H1 (cell line): ENCODE data around the gene CHRD. TPM values are rescaled to one million over a fixed set of nuclear protein-coding genes. Genes with fewer than 3 reads are reported as not detected.
A peak's percentile ranks its signal among the peaks of the same experiment; 100 is the strongest.
"Not testable (repeated sequence)": the region's sequence is repeated elsewhere in the genome, so short reads cannot be mapped to it uniquely, and the experiment has no call there.

Experiments
- CTCF ChIA-PET: fragments of 300-600 bp; sonication (Branson Sonifier 250); formaldehyde crosslinking; loops from one replicate; lab custom pipeline; 2021; ENCODE audit not compliant: partially characterized antibody; lab: Charles Lee
- POLR2A ChIA-PET: fragments of 300-600 bp; sonication (Branson Sonifier 250); formaldehyde crosslinking; loops from one replicate; lab custom pipeline; 2021; ENCODE audit warnings: inconsistent platforms; ENCODE audit not compliant: partially characterized antibody; lab: Charles Lee
- DNase-seq, 2 experiments: peaks; one replicate each; pipeline versions ENCODE4 v3.0.0 to v3.0.0-alpha.2; 2010 to 2022; ENCODE audit warnings: low spot score in 2 of 2, low read depth in 1 of 2, mixed read lengths in 1 of 2
- FAIRE-seq: peaks from 2 replicates; lab custom pipeline; 2011; peaks lifted over from hg19 to GRCh38; lab: Jason Lieb, UNC
- H2AFZ ChIP-seq: 2 replicates; pipeline ENCODE4 v1.8.1; 2012; ENCODE audit warnings: low read length, inconsistent platforms
- H2AK5ac ChIP-seq: 2 replicates; pipeline ENCODE4 v1.6.1; 2013; ENCODE audit warnings: low read depth, low read length
- H2BK120ac ChIP-seq: replicated peaks from 2 replicates; pipeline ENCODE3; 2013; ENCODE audit warnings: low read depth, low read length, inconsistent platforms
- H2BK12ac ChIP-seq: 2 replicates; pipeline ENCODE4 v1.6.1; 2013; ENCODE audit warnings: low read depth, low read length
- H2BK15ac ChIP-seq: 2 replicates; pipeline ENCODE4 v1.6.1; 2013; ENCODE audit warnings: low read length
- H2BK20ac ChIP-seq: 2 replicates; pipeline ENCODE4 v1.6.1; 2013; ENCODE audit warnings: low read length
- H2BK5ac ChIP-seq: 2 replicates; pipeline ENCODE4 v1.6.1; 2013; ENCODE audit warnings: low read depth, low read length
- H3K14ac ChIP-seq: 2 replicates; pipeline ENCODE4 v1.6.1; 2013; ENCODE audit warnings: inconsistent platforms; ENCODE audit not compliant: insufficient read length
- H3K18ac ChIP-seq: 2 replicates; pipeline ENCODE4 v1.6.1; 2013; ENCODE audit warnings: low read length; ENCODE audit errors: extremely low read depth
- H3K23ac ChIP-seq: 2 replicates; pipeline ENCODE4 v1.6.1; 2013; ENCODE audit warnings: inconsistent platforms; ENCODE audit not compliant: insufficient read length
- H3K23me2 ChIP-seq: 2 replicates; pipeline ENCODE4 v1.6.1; 2013; ENCODE audit warnings: low read depth, low read length
- H3K27ac ChIP-seq: 2 replicates; pipeline ENCODE4 v1.6.1; 2011; ENCODE audit warnings: low read depth, low read length, inconsistent platforms
- H3K27me3 ChIP-seq, 4 experiments: replicated peaks in 1 of 4; 1 replicate in 1 of 4; 2 replicates in 3 of 4; pipeline versions ENCODE4 v1.6.1 to v1.8.1; 2011 to 2013; ENCODE audit warnings: low read length in 3 of 4, mild to moderate bottlenecking in 3 of 4, inconsistent platforms in 2 of 4, mixed read lengths in 2 of 4, moderate library complexity in 1 of 4; ENCODE audit not compliant: control insufficient read depth in 3 of 4, insufficient read depth in 3 of 4; ENCODE audit errors: extremely low read depth in 1 of 4
- H3K36me3 ChIP-seq, 4 experiments: 2 replicates each; pipeline versions ENCODE4 v1.6.1 to v1.8.1; 2011 to 2013; ENCODE audit warnings: mild to moderate bottlenecking in 4 of 4, low read length in 3 of 4, moderate library complexity in 2 of 4, control low read depth in 1 of 4, inconsistent platforms in 1 of 4; ENCODE audit not compliant: insufficient read depth in 4 of 4, control insufficient read depth in 2 of 4
- H3K4ac ChIP-seq: replicated peaks from 2 replicates; pipeline ENCODE3; 2013; ENCODE audit warnings: low read length, low read depth, mixed read lengths, inconsistent platforms; ENCODE audit not compliant: insufficient read length
- H3K4me1 ChIP-seq, 4 experiments: replicated peaks in 1 of 4; 1 replicate in 1 of 4; 2 replicates in 3 of 4; pipeline versions ENCODE4 v1.6.1 to v1.8.1; 2011 to 2013; ENCODE audit warnings: low read length in 3 of 4, inconsistent platforms in 2 of 4, mixed read lengths in 1 of 4; ENCODE audit not compliant: insufficient read depth in 4 of 4, control insufficient read depth in 3 of 4
- H3K4me2 ChIP-seq, 2 experiments: 2 replicates each; pipeline versions ENCODE4 v1.6.1 to v1.8.1; 2011 to 2013; ENCODE audit warnings: low read depth in 2 of 2, low read length in 2 of 2, control low read depth in 1 of 2, inconsistent platforms in 1 of 2, mild to moderate bottlenecking in 1 of 2; ENCODE audit not compliant: insufficient read depth in 1 of 2
- H3K4me3 ChIP-seq, 4 experiments: fragments of 200-600, 300-600 bp in 1 of 4; sonication (generic), shearing (Covaris generic), sonication (Bioruptor Twin) in 1 of 4; 2 replicates each; pipeline versions ENCODE4 v1.5.1 to v1.8.1; 2011 to 2016; ENCODE audit warnings: low read length in 4 of 4, low read depth in 3 of 4, control low read depth in 2 of 4, inconsistent platforms in 2 of 4, mild to moderate bottlenecking in 2 of 4, mixed read lengths in 1 of 4, moderate library complexity in 1 of 4; ENCODE audit not compliant: insufficient read depth in 2 of 4; ENCODE audit errors: extremely low read depth in 1 of 4
- H3K56ac ChIP-seq: replicated peaks from 2 replicates; pipeline ENCODE3; 2013; ENCODE audit warnings: low read depth, mild to moderate bottlenecking, mixed read lengths, low read length, inconsistent platforms; ENCODE audit not compliant: insufficient read length
- H3K79me1 ChIP-seq: 2 replicates; pipeline ENCODE4 v1.6.1; 2013; ENCODE audit warnings: low read depth, low read length, control low read depth
- H3K79me2 ChIP-seq, 2 experiments: 2 replicates each; pipeline versions ENCODE4 v1.6.1 to v1.8.1; 2012 to 2013; ENCODE audit warnings: low read length in 2 of 2, mild to moderate bottlenecking in 2 of 2, inconsistent platforms in 1 of 2; ENCODE audit not compliant: insufficient read depth in 2 of 2, control insufficient read depth in 1 of 2
- H3K9ac ChIP-seq, 4 experiments: replicated peaks in 1 of 4; 1 replicate in 1 of 4; 2 replicates in 3 of 4; pipeline versions ENCODE4 v1.6.1 to v1.8.1; 2011 to 2013; ENCODE audit warnings: low read depth in 3 of 4, low read length in 3 of 4, control low read depth in 2 of 4, mild to moderate bottlenecking in 2 of 4, moderate library complexity in 2 of 4, inconsistent platforms in 1 of 4; ENCODE audit errors: extremely low read depth in 1 of 4
- H3K9me3 ChIP-seq, 2 experiments: 2 replicates each; pipeline versions ENCODE4 v1.6.1 to v1.8.1; 2012 to 2013; ENCODE audit warnings: mild to moderate bottlenecking in 2 of 2, moderate library complexity in 2 of 2, control low read depth in 1 of 2, inconsistent platforms in 1 of 2, low read depth in 1 of 2, low read length in 1 of 2, mixed read lengths in 1 of 2; ENCODE audit not compliant: insufficient read depth in 2 of 2
- H4K20me1 ChIP-seq, 2 experiments: replicated peaks in 1 of 2; 2 replicates each; pipeline versions ENCODE3 to v1.8.1; 2011 to 2013; ENCODE audit warnings: inconsistent platforms in 2 of 2, low read length in 2 of 2, mild to moderate bottlenecking in 1 of 2; ENCODE audit not compliant: insufficient read depth in 2 of 2, control insufficient read depth in 1 of 2
- H4K5ac ChIP-seq: 2 replicates; pipeline ENCODE4 v1.6.1; 2013; ENCODE audit warnings: low read length, low read depth, mixed read lengths, inconsistent platforms; ENCODE audit not compliant: insufficient read length
- H4K8ac ChIP-seq: 2 replicates; pipeline ENCODE4 v1.8.0; 2013; ENCODE audit warnings: mild to moderate bottlenecking, moderate library complexity, low read length, inconsistent platforms; ENCODE audit not compliant: insufficient read depth; ENCODE audit errors: extremely low read depth
- H4K91ac ChIP-seq: replicated peaks from 2 replicates; pipeline ENCODE3; 2013; ENCODE audit warnings: low read length, mixed read lengths, inconsistent platforms; ENCODE audit not compliant: insufficient read length
- WGBS, 2 experiments: shearing (Covaris generic) in 1 of 2; methylation state at CpG; one replicate each; pipeline versions ENCODE4 v1.1.6 to v1.1.7; 2013 to 2015; ENCODE audit warnings: low lambda C conversion rate in 2 of 2, mixed read lengths in 2 of 2, inconsistent platforms in 1 of 2, low coverage in 1 of 2, missing lambda C conversion rate in 1 of 2; ENCODE audit not compliant: insufficient replicate concordance in 2 of 2, insufficient coverage in 1 of 2, insufficient read length in 1 of 2; ENCODE audit errors: extremely low coverage in 1 of 2, missing lambda C conversion rate in 1 of 2; 5-methylcytosine and 5-hydroxymethylcytosine counted together
- polyA plus RNA-seq, 7 experiments: library from polyadenylated mRNA; depleted of rRNA in 3 of 7; stranded (reverse) in 5 of 7; unstranded in 2 of 7; fragments of >200 nt in 5 of 7; fragments of 200-250 nt in 2 of 7; gene quantifications; 1 replicate in 5 of 7; 2 replicates in 1 of 7; 4 replicates in 1 of 7; pipeline versions ENCODE4 v1.2.1 to v1.2.3, GENCODE V29; 2011 to 2013; ENCODE audit warnings: missing spikeins in 2 of 7, mixed read lengths in 2 of 7
- total RNA-seq: library from RNA; stranded (reverse); fragmentation: NEBNext Ultra II Directional; extraction: Animal tissue kit (Norgen Biotek cat#: 25700); gene quantifications from 2 replicates; pipeline ENCODE4 v1.2.1, GENCODE V29; 2021

The CHRD gene
- total and polyA plus RNA-seq, 2 of the 8 experiments (the other 6 are each of a cell fraction or from before 2014, with no cell fraction given) = 0.62 to 0.86 TPM

- not testable (repeated sequence) for DNase-seq, H3K27ac ChIP-seq, H2BK5ac ChIP-seq, FAIRE-seq, H4K5ac ChIP-seq, H3K4me3 ChIP-seq, H3K23ac ChIP-seq, H3K56ac ChIP-seq, H2BK120ac ChIP-seq, H2AK5ac ChIP-seq, H3K79me2 ChIP-seq, H2BK12ac ChIP-seq, H3K27me3 ChIP-seq, H2BK15ac ChIP-seq, H4K91ac ChIP-seq, H3K9me3 ChIP-seq, H3K9ac ChIP-seq, H3K14ac ChIP-seq, H3K79me1 ChIP-seq, H4K8ac ChIP-seq, H3K18ac ChIP-seq, H3K4ac ChIP-seq, H2BK20ac ChIP-seq, H2AFZ ChIP-seq
- peaks cover 5 to 29% (median 19%) of the 10 kb centered on the region in 4 experiments for H3K4me1 ChIP-seq
- WGBS, 2 experiments = 92% methylated on average over 17 of the region's 19 CpGs; no CpG with 5 or more reads in 1 of the 2 experiments
- POLR2A ChIA-PET = interaction anchor here (0.9 to 3.6 kb wide), 8 partner anchors 8 to 156 kb away, joined by 3 to 30 read pairs (median 10); partner anchors contain the start of gene EIF4G1
- peaks cover 0 to 11% (median 6%) of the 10 kb centered on the region in 4 experiments; a peak in 7 of 8 replicates for H3K36me3 ChIP-seq
- peaks cover 14 to 25% of the 10 kb centered on the region in 2 experiments for H4K20me1 ChIP-seq
- peak overlapping the region in 1 of 2 experiments; percentile 98; a peak in 1 of 4 replicates for H3K4me2 ChIP-seq
- CTCF ChIA-PET = interaction anchor here (0.6 to 7.4 kb wide), 8 partner anchors 8 to 1366 kb away, joined by 3 to 49 read pairs (median 10); no protein-coding TSS in a partner anchor
- peaks cover 14% of the 10 kb centered on the region for H3K23me2 ChIP-seq
These were observed 40.3 kb upstream of the CHRD start for GRCh38 chr3:184339451-184340135.
